IMR-90 (cell line): ENCODE results near the gene SPEG.

Experiments used
- BHLHE40 ChIP-seq: fragments of 150-350 bp; IDR thresholded peaks from 2 replicates; pipeline ENCODE4 v1.6.1; 2016; ENCODE audit warnings: mild to moderate bottlenecking, low read depth, low read length
- CEBPB ChIP-seq: IDR thresholded peaks from 2 replicates; pipeline ENCODE4 v1.6.1; 2012; ENCODE audit warnings: low read depth, low read length, improper control_type of control experiment
- MXI1 ChIP-seq: IDR thresholded peaks from 2 replicates; pipeline ENCODE4 v1.6.1; 2012; ENCODE audit warnings: low read depth, mild to moderate bottlenecking, low read length, moderate library complexity, borderline replicate concordance
- POLR2A ChIP-seq: IDR thresholded peaks from 2 replicates; pipeline ENCODE4 v1.6.1; 2012; ENCODE audit warnings: mild to moderate bottlenecking, low read depth, low read length
- RAD21 ChIP-seq: IDR thresholded peaks from 2 replicates; pipeline ENCODE4 v1.6.1; 2012; ENCODE audit warnings: low read length, improper control_type of control experiment
- RCOR1 ChIP-seq: IDR thresholded peaks from 2 replicates; pipeline ENCODE4 v1.6.1; 2012; ENCODE audit warnings: mild to moderate bottlenecking, low read length, improper control_type of control experiment; ENCODE audit not compliant: insufficient replicate concordance
- SMC3 ChIP-seq: fragments of 150-350 bp; IDR thresholded peaks from 2 replicates; pipeline ENCODE4 v1.6.1; 2016; ENCODE audit warnings: low read depth, mild to moderate bottlenecking, antibody characterized with exemption, low read length, moderate library complexity
- TF ChIP-seq, protein P1 (sequence below): conservative IDR thresholded peaks from 2 replicates; pipeline ENCODE4 v1.5.1; 2012; ENCODE audit warnings: mild to moderate bottlenecking, low read depth, low read length, improper control_type of control experiment
- TF ChIP-seq, protein P2 (sequence below): fragments of 150-350 bp; IDR thresholded peaks from 2 replicates; pipeline ENCODE4 v1.6.1; 2017; ENCODE audit warnings: mild to moderate bottlenecking, antibody characterized with exemption, low read length, low read depth

DNA sequence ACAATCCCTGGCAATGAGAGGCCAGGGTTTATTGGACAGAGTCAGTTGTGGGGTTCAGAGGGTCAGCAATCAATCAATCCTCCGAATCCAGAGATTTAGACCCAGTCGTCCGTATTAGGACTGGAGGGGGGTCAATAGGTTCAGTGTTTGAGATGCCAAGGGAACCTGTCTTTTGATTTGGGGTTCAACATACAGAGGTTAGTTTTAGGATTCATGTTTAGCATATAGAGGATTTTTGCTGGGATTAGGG lies 64.3 kb downstream of the SPEG start:
- TF ChIP-seq CEBPB, result no peak
- TF ChIP-seq, protein P1, sequence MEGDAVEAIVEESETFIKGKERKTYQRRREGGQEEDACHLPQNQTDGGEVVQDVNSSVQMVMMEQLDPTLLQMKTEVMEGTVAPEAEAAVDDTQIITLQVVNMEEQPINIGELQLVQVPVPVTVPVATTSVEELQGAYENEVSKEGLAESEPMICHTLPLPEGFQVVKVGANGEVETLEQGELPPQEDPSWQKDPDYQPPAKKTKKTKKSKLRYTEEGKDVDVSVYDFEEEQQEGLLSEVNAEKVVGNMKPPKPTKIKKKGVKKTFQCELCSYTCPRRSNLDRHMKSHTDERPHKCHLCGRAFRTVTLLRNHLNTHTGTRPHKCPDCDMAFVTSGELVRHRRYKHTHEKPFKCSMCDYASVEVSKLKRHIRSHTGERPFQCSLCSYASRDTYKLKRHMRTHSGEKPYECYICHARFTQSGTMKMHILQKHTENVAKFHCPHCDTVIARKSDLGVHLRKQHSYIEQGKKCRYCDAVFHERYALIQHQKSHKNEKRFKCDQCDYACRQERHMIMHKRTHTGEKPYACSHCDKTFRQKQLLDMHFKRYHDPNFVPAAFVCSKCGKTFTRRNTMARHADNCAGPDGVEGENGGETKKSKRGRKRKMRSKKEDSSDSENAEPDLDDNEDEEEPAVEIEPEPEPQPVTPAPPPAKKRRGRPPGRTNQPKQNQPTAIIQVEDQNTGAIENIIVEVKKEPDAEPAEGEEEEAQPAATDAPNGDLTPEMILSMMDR, result no peak
- no peak for TF ChIP-seq BHLHE40
- TF ChIP-seq, protein P2, sequence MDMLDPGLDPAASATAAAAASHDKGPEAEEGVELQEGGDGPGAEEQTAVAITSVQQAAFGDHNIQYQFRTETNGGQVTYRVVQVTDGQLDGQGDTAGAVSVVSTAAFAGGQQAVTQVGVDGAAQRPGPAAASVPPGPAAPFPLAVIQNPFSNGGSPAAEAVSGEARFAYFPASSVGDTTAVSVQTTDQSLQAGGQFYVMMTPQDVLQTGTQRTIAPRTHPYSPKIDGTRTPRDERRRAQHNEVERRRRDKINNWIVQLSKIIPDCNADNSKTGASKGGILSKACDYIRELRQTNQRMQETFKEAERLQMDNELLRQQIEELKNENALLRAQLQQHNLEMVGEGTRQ, result no peak
- no peak for TF ChIP-seq SMC3
- TF ChIP-seq RAD21, result no peak
- TF ChIP-seq MXI1, result no peak
- no peak for TF ChIP-seq POLR2A
- no peak for TF ChIP-seq RCOR1
